GM21529 (cell line): ENCODE measurements around the gene RNF183.
"Not testable (repeated sequence)": the region's sequence is repeated elsewhere in the genome, so short reads cannot be mapped to it uniquely, and the experiment has no call there.

Experiments
- ATAC-seq: cut with Tn5 transposase; IDR thresholded peaks from one replicate; pipeline ENCODE4 v1.9.1; 2021; ENCODE audit not compliant: unreplicated experiment

RNF183 gene

GRCh38 chr9:113317777-113318176 lies 14.6 kb upstream of the RNF183 start:
- no peak for ATAC-seq

DNA sequence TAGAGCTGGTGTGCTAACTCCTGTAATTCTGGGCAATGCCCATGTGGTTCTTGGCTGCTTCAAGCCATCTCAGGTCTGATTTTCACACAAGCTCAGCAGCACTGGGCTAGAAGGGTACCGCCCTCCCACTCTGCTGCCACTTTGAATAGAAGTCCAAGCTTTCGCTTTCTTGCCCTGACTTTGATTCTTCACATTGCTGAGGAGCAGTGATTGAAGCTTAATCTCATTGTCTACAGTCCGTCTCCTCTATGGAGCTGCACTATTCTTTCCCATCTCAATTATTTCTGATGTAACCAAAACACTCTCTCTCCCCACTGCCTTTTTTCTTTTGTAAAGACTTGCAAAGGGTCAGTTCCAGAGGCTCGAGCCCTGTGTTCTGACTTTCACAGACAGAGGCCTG lies 12.9 kb upstream of the RNF183 start:
- no peak for ATAC-seq

GRCh38 chr9:113315231-113315630 lies 12.1 kb upstream of the RNF183 start:
- ATAC-seq = no peak

- ATAC-seq = no peak
Observed at GRCh38 chr9:113313261-113313660, 10.1 kb upstream of the RNF183 start.

DNA sequence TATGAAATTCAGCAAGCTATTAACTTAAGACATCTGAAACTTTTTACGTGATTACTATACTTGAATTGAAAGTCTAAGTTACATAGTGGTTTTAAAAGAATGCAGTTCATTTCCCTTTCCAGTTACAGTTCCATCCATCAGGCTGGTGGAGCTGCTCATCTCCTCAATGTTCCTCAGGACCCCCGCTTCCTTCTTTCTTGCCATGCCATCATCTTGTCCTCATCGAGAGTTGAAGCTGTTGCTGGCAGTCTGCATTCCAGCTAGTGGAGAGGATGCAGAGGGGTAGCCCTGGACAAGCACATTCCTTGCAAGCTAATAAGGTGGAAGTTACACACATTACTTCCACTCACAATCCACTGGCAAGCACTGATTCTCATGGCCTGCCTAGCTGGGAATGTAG lies 8.8 kb upstream of the RNF183 start:
- ATAC-seq = no peak

DNA sequence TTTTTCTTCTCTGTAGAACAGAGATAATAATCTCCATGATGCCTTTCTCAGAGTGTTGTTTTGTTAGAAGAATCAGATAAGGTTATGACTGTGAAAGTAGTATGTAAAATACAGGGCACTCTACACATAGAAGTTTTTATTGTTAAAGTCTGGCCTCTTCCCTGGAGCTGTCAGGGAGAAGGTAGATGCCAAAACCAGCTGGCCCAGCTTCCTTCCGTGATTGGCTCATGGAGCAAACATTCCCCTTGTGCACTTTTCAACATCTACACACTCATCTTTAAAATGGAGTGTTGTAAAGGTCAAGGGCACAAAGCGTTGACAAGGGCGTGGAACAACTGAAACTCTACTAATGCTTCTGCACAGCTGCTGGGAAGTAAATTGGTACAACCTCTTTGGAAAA lies 7.4 kb upstream of the RNF183 start:
- ATAC-seq = no peak

DNA sequence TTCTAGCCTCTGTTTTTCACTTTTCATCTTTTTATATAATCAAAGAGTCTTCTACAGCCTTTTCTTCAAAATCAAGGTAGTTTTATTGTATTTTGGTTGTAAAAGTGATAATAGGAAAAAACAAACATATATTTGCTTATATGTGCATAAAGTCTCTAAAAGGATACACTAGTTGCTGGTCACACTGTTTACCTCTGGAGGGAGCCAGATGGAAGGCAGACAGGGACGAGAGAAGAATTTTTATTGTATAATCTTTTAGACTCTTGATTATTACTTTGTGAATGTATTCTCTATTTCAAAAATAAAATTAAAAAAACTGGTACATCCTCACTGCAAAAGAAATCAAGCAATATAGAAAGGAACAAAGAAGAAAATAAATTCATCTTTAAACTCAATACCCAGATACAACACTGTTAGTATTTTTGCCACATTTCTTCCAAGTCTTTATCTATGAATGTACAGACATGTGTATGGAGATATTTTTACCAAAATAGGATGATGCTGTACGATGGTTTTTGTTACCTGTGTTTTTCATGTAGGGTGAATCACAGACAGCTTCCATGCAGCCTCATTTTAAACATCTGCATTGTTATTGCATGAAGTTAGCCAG lies 6.1 kb upstream of the RNF183 start:
- ATAC-seq = no peak

DNA sequence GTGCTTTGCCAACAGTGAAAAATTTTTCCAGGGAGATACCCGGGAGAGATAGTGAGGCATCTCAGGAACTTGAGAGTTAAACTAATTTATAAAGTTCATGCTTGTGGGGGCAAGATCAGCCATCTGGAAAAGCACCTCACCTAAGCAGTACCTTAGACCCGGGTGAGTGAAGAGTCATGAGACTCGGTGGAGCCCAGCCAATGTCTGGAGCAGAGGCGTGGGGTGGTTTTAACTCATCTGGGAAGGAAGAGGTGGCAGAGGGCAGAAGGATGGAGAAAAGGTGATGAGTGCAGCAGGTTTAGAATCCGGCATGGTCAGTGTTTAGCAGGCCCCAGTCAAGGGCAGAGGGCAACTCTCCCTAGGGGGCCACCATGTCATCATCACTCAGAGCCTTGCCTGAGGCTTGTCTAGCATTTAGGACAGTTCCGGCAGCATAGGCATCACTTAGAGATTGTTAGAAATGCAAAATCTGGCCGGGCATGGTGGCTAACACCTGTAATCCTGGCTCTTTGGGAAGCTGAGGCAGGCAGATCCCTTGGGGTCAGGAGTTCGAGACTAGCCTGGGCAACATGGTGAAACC lies 4.3 kb upstream of the RNF183 start:
- ATAC-seq = no peak

DNA sequence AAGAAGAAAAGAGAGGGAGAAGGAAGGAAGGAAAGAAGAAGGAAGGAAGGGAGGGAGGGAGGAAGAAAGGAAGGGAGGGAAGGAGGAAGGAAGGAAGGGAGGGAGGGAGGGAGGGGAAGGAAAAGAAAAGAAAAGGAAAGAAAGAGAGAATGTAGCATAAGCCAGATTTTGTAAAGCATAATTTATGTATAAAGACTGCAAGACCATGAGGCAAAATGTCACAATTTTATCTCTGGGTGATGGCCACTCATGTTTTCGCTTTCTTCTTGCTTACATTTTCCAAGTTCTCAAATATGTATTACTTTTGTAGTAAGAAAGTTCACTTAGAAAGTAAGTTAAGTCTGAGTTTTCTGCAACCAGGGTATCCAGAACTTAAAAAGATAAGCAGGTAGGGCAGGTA lies 3.4 kb upstream of the RNF183 start:
- ATAC-seq = no peak

DNA sequence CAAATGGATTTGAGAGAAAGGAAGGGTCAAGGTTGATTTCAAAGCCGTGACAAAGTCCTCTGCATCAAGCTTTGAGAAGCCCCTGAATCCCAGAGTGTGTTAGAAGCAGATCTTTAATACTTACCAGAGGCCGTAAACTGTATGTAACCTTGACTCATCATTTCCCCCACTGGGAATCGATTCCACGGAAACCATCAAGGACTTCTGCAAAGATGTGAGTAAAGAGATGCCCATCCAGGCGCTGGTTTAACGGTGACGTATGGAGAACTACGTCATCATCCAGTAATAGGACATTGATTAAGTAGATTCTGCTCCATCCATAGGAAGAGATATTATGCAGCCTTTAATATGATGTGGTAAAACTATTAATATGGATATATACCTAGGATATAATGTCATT lies 1.6 kb downstream of the RNF183 start:
- no peak for ATAC-seq

DNA sequence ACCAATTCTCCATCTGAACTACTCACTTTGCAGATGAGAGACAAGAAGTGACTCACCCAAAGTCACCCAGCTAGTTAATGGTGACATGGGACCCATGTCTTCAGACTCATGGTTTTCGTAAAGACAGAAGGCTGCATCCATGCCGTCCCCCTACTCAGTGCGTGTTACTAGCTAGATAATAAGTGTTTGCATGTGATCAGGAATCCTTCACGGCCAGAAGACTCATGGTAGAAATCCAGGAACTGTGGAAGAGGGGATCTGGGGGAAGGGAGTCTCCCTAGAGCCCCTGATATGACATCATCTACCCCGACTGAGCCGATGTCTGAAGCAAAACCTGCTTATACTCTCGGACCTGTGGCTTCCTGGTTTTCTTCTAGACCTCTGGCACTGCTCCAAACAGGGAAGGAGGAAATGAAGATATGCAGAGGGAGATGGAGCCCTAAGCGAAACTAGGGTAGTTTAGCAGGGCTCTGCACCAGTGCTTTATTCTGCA lies 3.3 kb downstream of the RNF183 start:
- ATAC-seq = no peak

DNA sequence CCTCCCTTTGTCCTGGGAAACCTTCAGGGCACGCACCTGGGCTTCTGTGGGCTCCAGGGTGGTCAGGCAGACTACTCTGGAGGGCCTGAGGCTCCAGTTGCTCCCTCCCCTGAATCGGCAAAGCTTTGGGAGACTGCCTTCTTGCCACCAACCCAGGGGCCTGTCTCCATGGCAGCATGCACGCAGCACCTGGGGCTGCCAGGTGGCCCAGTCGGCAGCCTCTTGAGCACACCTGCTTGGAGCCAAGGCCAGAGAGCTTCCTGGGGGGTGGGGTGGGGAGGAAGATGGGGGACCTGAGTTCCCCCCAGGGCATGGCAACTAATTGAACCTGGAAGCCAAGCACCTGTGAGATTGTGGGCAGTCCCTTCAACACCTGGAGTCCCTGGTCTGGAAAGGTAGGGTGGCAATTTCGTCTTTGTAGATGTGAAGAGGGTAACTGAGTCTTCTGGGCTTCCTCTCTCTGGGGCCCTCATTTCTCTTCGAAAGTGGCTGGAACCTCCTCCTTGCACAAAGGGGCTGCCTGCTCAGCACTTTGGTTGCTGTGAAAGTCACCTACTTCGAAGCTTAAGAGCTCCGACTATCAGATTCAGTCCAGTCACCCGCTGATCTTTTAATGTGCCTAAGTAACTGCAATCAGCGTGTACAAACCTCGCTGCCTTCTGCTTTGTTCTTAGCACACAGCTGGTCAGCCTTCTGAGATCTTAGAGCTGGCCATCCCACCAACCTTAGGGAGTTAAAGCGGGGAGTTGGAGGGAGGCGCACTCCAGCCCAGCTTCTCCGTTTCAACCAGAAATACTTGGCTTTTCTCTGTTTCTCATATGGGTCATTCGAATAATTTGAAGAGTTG lies 4.0 kb downstream of the RNF183 start:
- ATAC-seq = no peak

DNA sequence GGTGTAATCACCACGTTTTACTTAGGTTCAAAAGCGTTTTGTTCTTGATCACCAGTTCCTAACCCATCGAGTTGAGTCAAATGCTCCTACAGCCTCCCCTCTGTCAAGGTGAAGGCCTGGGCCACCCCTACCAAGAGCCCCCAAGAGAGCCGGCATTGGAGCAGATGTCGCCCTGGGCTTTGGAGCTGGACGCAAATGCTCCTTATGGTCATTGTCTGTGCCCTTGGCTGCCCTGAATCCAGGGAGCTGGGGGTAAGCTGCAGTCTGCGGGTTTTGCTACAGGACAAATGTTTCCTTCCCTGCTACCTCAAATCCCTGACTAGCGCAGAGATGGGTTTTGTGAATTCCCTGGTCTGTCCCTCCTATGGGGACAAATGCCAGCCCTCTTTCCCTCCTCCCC lies 4.9 kb downstream of the RNF183 start:
- ATAC-seq = no peak

DNA sequence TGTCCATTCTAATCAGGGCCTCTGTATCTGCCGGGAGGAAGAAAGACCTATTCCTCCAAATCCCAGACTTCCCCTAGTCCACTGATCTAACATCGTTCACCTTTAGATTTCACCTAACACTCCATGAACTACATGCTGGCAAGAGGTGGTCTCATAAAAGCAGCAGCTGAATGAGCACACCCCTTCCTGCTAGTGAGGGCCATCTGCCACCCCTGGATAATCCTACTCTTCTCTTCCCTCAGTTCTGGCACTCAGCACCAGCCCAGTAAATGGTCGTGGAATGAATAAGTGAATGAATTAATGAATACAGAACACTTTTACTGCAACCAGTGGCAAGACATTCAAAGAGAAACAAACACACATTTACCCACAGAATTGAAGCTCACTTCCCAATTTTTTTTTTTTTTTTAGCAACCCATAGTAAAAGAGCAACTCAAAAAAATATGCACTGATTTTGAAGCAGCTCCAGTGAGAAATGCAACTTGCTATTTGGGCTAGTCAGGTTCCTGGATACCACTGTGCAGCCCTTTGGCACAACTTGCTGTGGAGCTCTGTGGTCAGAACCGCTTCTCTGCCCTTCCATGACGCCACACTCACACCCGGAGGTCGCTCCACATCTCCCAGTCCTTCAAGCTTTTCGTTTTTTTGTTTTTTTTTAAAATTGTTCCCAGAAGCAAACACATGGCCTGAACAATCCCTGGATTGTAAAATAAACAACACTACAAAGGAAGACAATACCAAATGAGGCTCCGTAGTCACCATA lies 6.2 kb downstream of the RNF183 start:
- no peak for ATAC-seq

- not testable (repeated sequence) for ATAC-seq
Observed at GRCh38 chr9:113296247-113296646, 6.9 kb downstream of the RNF183 start.

GRCh38 chr9:113293285-113293878 lies 9.8 kb downstream of the RNF183 start:
- no peak for ATAC-seq

GRCh38 chr9:113290052-113290607 lies 13.0 kb downstream of the RNF183 start:
- ATAC-seq = no peak

- no peak for ATAC-seq
Observed at GRCh38 chr9:113289091-113289490, 14.1 kb downstream of the RNF183 start.

DNA sequence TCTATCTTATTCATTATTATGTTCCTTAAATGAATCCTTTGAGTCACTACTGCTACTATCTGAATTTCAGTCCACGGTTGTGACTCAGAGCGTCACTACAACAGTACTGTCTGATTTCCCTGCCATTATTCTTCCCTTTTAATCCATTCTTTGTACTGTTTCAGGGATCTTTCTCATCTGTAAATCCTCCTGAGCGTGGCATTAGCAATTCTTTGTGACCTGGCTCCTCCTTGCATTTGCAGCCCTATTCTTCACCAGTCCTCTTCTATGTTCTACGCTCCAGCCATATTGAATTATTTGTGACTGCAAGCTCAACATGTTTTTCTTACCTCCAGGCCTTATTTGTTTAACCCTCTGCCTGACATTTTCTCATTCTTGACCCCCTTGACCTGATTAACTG lies 21.8 kb downstream of the RNF183 start:
- no peak for ATAC-seq

GRCh38 chr9:113278840-113279239 lies 24.3 kb downstream of the RNF183 start:
- no peak for ATAC-seq
